HT-29 (cell line): ENCODE results near the gene CIZ1. TPM values are rescaled to one million over a fixed set of nuclear protein-coding genes. Genes with fewer than 3 reads are reported as not detected.

ENCODE experiments used
- total RNA-seq: library from RNA; depleted of rRNA; stranded (reverse); fragments of >200 nt; shearing (Covaris generic); gene quantifications from 2 replicates; pipeline ENCODE4 v1.2.3, GENCODE V29; 2014; rRNA removed

The CIZ1 gene
- total RNA-seq, 1 experiment from 2014 or later = 99.1 TPM

Other genes starting within 250 kb of the CIZ1 start
- 36.0 and 45.3 TPM in 2 replicates for gene EEIG1, start 210.6 kb downstream of the CIZ1 start, total RNA-seq
- gene NAIF1, start 124.3 kb downstream of the CIZ1 start, total RNA-seq = 17.3 and 17.9 TPM in 2 replicates
- gene SLC25A25, start 123.3 kb downstream of the CIZ1 start, total RNA-seq = 88.1 and 94.8 TPM in 2 replicates
- 365 and 392 TPM in 2 replicates for gene PTGES2, start 63.8 kb downstream of the CIZ1 start, total RNA-seq
- gene LCN2, start 42.1 kb downstream of the CIZ1 start, total RNA-seq = 221 and 241 TPM in 2 replicates
- gene BBLN, start 31.3 kb downstream of the CIZ1 start, total RNA-seq = 439 and 565 TPM in 2 replicates
- 83.8 and 87.7 TPM in 2 replicates for gene DNM1, start 11.8 kb upstream of the CIZ1 start, total RNA-seq
- gene GOLGA2, start 84.4 kb upstream of the CIZ1 start, total RNA-seq = 59.0 and 63.4 TPM in 2 replicates
- 51.4 and 52.6 TPM in 2 replicates for gene SWI5, start 84.7 kb upstream of the CIZ1 start, total RNA-seq
- 66.9 and 69.8 TPM in 2 replicates for gene TRUB2, start 130.9 kb upstream of the CIZ1 start, total RNA-seq
- gene COQ4, start 131.3 kb upstream of the CIZ1 start, total RNA-seq = 71.3 and 76.1 TPM in 2 replicates
- gene SLC27A4, start 149.0 kb upstream of the CIZ1 start, total RNA-seq = 34.9 and 38.2 TPM in 2 replicates
- gene URM1, start 179.8 kb upstream of the CIZ1 start, total RNA-seq = 95.2 and 102 TPM in 2 replicates
- gene CERCAM, start 229.3 kb upstream of the CIZ1 start, total RNA-seq = 0.25 TPM in 1 of 2 replicates, not detected in the other